OCI-LY3 (cell line): ENCODE data around the gene EIF1.

ENCODE experiments used
- H2AFZ ChIP-seq: fragments of 200-600, 300-600 bp; shearing (Covaris generic); 2 replicates; pipeline ENCODE4 v1.6.0; 2014; ENCODE audit warnings: antibody characterized with exemption, low read depth, low read length
- H3K27ac ChIP-seq: fragments of 200-600, 300-600 bp; sonication (generic); 2 replicates; pipeline ENCODE4 v1.5.1; 2014; ENCODE audit warnings: mild to moderate bottlenecking, low read length, moderate library complexity, mixed read lengths
- H3K27me3 ChIP-seq: fragments of 200-600, 300-600 bp; sonication (generic); 2 replicates; pipeline ENCODE4 v1.6.1; 2014; ENCODE audit warnings: low read depth, low read length, mixed read lengths
- H3K36me3 ChIP-seq: fragments of 200-600, 300-600 bp; sonication (generic); replicated peaks from 2 replicates; pipeline ENCODE3; 2014; ENCODE audit warnings: low read depth, low read length, mixed read lengths
- H3K4me1 ChIP-seq: fragments of 300-600, 200-600 bp; sonication (generic); 2 replicates; pipeline ENCODE4 v1.6.1; 2014; ENCODE audit warnings: low read length, mixed read lengths
- H3K4me2 ChIP-seq: fragments of 200-600, 300-600 bp; sonication (generic); 2 replicates; pipeline ENCODE4 v1.6.1; 2014; ENCODE audit warnings: low read length, mixed read lengths
- H3K4me3 ChIP-seq: fragments of 300-600, 200-600 bp; sonication (generic); 2 replicates; pipeline ENCODE4 v1.5.1; 2014; ENCODE audit warnings: antibody characterized with exemption, mild to moderate bottlenecking, low read length, moderate library complexity
- H3K79me2 ChIP-seq: fragments of 300-600, 200-600 bp; shearing (Covaris generic); 2 replicates; pipeline ENCODE4 v1.6.1; 2014; ENCODE audit warnings: mild to moderate bottlenecking, low read length, mixed read lengths
- H3K9ac ChIP-seq: fragments of 300-600, 200-600 bp; shearing (Covaris generic); 2 replicates; pipeline ENCODE4 v1.6.0; 2014; ENCODE audit warnings: mild to moderate bottlenecking, low read length, moderate library complexity
- H3K9me3 ChIP-seq: fragments of 200-600, 300-600 bp; shearing (Covaris generic); 2 replicates; pipeline ENCODE4 v1.6.1; 2014; ENCODE audit warnings: low read length, mixed read lengths; ENCODE audit not compliant: insufficient read depth
- H4K20me1 ChIP-seq: fragments of 200-600, 300-600 bp; sonication (generic); 2 replicates; pipeline ENCODE4 v1.6.1; 2016; ENCODE audit warnings: low read length, mixed read lengths; ENCODE audit not compliant: insufficient read depth
- EZH2phosphoT487 ChIP-seq: fragments of 200-600 bp; shearing (Covaris generic); IDR thresholded peaks from 2 replicates; pipeline ENCODE4 v1.6.1; 2018; ENCODE audit warnings: antibody characterized with exemption, mixed run types, low read depth
- TF ChIP-seq, protein P1 (sequence below): fragments of 200-600, 300-600 bp; sonication (generic); IDR thresholded peaks from 2 replicates; pipeline ENCODE4 v1.5.1; 2014; ENCODE audit warnings: antibody characterized with exemption, low read length, low read depth

The EIF1 gene

GRCh38 chr17:41642252-41643156 is 46.2 kb upstream of the EIF1 start:
- H4K20me1 ChIP-seq, result no peaks in the 10 kb centered on the region
- no peak overlapping the region for H2AFZ ChIP-seq
- no peak overlapping the region for H3K9ac ChIP-seq
- H3K36me3 ChIP-seq, result no peaks in the 10 kb centered on the region
- TF ChIP-seq EZH2phosphoT487, result no peak
- H3K27ac ChIP-seq, result no peak overlapping the region
- H3K27me3 ChIP-seq, result no peaks in the 10 kb centered on the region
- H3K4me2 ChIP-seq, result no peak overlapping the region
- no peaks in the 10 kb centered on the region for H3K9me3 ChIP-seq
- H3K4me1 ChIP-seq, result no peaks in the 10 kb centered on the region
- H3K4me3 ChIP-seq, result no peak overlapping the region
- no peaks in the 10 kb centered on the region for H3K79me2 ChIP-seq

GRCh38 chr17:41647038-41647813 is 41.5 kb upstream of the EIF1 start:
- Histone ChIP-seq H3K27me3 (no peaks in the 10 kb centered on the region), H3K79me2 (no peaks in the 10 kb centered on the region), H2AFZ (peak overlapping the region; percentile 93), H3K4me2 (peak overlapping the region; percentile 98), H3K9ac (no peak overlapping the region), H3K4me3 (peak overlapping the region; percentile 80), H3K4me1 (no peaks in the 10 kb centered on the region), H3K9me3 (no peaks in the 10 kb centered on the region), H4K20me1 (no peaks in the 10 kb centered on the region), H3K36me3 (no peaks in the 10 kb centered on the region), H3K27ac (no peak overlapping the region)
- no peak for TF ChIP-seq EZH2phosphoT487
- TF ChIP-seq, protein P1, sequence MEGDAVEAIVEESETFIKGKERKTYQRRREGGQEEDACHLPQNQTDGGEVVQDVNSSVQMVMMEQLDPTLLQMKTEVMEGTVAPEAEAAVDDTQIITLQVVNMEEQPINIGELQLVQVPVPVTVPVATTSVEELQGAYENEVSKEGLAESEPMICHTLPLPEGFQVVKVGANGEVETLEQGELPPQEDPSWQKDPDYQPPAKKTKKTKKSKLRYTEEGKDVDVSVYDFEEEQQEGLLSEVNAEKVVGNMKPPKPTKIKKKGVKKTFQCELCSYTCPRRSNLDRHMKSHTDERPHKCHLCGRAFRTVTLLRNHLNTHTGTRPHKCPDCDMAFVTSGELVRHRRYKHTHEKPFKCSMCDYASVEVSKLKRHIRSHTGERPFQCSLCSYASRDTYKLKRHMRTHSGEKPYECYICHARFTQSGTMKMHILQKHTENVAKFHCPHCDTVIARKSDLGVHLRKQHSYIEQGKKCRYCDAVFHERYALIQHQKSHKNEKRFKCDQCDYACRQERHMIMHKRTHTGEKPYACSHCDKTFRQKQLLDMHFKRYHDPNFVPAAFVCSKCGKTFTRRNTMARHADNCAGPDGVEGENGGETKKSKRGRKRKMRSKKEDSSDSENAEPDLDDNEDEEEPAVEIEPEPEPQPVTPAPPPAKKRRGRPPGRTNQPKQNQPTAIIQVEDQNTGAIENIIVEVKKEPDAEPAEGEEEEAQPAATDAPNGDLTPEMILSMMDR, result no peak

DNA sequence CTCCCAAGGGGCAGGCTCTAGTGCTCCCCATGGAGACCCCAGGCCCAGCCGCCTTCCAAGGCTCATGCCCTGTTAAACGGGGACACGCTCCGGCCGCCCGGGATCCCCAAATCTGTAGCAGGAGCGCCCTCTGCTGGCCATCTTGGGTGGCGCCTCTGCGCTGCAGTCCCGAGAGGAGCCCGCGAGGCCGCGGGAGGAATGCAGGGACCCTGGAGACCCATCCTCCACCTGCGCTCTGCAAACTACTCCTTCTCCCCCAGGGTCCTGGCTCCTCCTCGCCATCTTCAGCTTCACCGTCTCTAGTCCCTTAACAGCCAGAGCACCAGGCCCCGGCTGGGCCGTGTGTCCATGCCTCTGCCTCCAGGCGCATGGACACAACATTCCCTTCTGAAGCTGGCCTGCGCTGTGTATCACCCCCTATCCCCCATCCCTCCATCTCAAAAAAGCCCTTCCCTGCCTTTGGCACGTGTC is 40.7 kb upstream of the EIF1 start:
- Histone ChIP-seq H3K4me1 (no peaks in the 10 kb centered on the region), H3K27me3 (no peaks in the 10 kb centered on the region), H4K20me1 (no peaks in the 10 kb centered on the region), H3K36me3 (no peaks in the 10 kb centered on the region), H3K9ac (peak overlapping the region; percentile 61), H3K4me3 (peak overlapping the region; percentile 80), H3K27ac (no peak overlapping the region; the same call in 1 of the 2 replicates), H2AFZ (peak overlapping the region; percentile 93), H3K4me2 (peak overlapping the region; percentile 98), H3K9me3 (no peaks in the 10 kb centered on the region), H3K79me2 (no peaks in the 10 kb centered on the region)
- TF ChIP-seq EZH2phosphoT487, result no peak
- TF ChIP-seq, protein P1, result peak; percentile 88

GRCh38 chr17:41648411-41649195 is 40.1 kb upstream of the EIF1 start:
- H2AFZ ChIP-seq, result peak overlapping the region; percentile 93
- no peaks in the 10 kb centered on the region for H3K27me3 ChIP-seq
- H3K79me2 ChIP-seq, result no peaks in the 10 kb centered on the region
- H3K27ac ChIP-seq, result no peak overlapping the region; the same call in 1 of the 2 replicates
- peak overlapping the region; percentile 80 for H3K4me3 ChIP-seq
- TF ChIP-seq, protein P1, result peak; percentile 88
- no peak for TF ChIP-seq EZH2phosphoT487
- no peaks in the 10 kb centered on the region for H4K20me1 ChIP-seq
- no peaks in the 10 kb centered on the region for H3K4me1 ChIP-seq
- H3K4me2 ChIP-seq, result peak overlapping the region; percentile 98
- H3K9ac ChIP-seq, result peak overlapping the region; percentile 62
- H3K36me3 ChIP-seq, result no peaks in the 10 kb centered on the region
- H3K9me3 ChIP-seq, result no peaks in the 10 kb centered on the region
